Fibroblast of villous mesenchyme (primary cell): ENCODE measurements around the gene OSM. TPM values are rescaled to one million over a fixed set of nuclear protein-coding genes. Genes with fewer than 3 reads are reported as not detected.

Experiments used
- DNase-seq: peaks from one replicate; pipeline ENCODE4 v3.0.0-alpha.2; 2010; ENCODE audit warnings: low read depth
- H3K4me3 ChIP-seq: 2 replicates; pipeline ENCODE4 v1.5.1; 2011; ENCODE audit warnings: low read depth, mild to moderate bottlenecking, low read length
- total RNA-seq: library from RNA; depleted of rRNA; stranded (reverse); fragments of >200 nt; gene quantifications from 2 replicates; pipeline ENCODE4 v1.2.3, GENCODE V29; 2012
- TF ChIP-seq, protein P1 (sequence below): IDR thresholded peaks from 2 replicates; pipeline ENCODE4 v1.5.1; 2012; ENCODE audit warnings: low read depth, mild to moderate bottlenecking, low read length; ENCODE audit not compliant: insufficient read depth

Gene OSM
- total RNA-seq, 1 donor: 0.43 TPM

GRCh38 chr22:30305906-30306626, 39.4 kb upstream of the OSM start:
- DNase-seq: peak; percentile 53
- no peak overlapping the region for H3K4me3 ChIP-seq
- TF ChIP-seq, protein P1, sequence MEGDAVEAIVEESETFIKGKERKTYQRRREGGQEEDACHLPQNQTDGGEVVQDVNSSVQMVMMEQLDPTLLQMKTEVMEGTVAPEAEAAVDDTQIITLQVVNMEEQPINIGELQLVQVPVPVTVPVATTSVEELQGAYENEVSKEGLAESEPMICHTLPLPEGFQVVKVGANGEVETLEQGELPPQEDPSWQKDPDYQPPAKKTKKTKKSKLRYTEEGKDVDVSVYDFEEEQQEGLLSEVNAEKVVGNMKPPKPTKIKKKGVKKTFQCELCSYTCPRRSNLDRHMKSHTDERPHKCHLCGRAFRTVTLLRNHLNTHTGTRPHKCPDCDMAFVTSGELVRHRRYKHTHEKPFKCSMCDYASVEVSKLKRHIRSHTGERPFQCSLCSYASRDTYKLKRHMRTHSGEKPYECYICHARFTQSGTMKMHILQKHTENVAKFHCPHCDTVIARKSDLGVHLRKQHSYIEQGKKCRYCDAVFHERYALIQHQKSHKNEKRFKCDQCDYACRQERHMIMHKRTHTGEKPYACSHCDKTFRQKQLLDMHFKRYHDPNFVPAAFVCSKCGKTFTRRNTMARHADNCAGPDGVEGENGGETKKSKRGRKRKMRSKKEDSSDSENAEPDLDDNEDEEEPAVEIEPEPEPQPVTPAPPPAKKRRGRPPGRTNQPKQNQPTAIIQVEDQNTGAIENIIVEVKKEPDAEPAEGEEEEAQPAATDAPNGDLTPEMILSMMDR: no peak

DNA sequence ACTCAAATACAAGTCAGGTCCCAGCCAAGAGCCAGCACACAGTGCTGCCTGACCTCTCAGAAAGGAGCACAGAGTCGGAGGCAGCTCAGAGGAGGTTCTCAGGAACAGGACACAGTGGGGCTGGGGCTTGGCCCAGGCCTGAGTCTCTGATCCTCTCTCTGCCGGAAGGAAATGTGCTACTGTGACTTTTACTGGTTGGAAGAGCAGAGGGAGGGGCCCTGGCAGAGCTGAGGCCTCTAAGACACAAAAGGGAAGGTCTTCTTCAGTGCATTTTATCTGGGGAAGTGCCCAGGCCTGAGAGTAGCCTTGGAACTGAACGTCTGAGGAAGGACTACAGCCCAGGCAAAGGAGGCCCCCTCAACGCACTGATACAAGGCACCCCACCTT, 38.9 kb upstream of the OSM start:
- no peak overlapping the region for H3K4me3 ChIP-seq
- DNase-seq: peak; percentile 56
- TF ChIP-seq, protein P1: no peak

- DNase-seq: no peak
- no peak overlapping the region for H3K4me3 ChIP-seq
- TF ChIP-seq, protein P1: no peak
Observed at GRCh38 chr22:30304495-30305244, 38.0 kb upstream of the OSM start.

GRCh38 chr22:30302810-30303138, 36.1 kb upstream of the OSM start:
- TF ChIP-seq, protein P1: no peak
- H3K4me3 ChIP-seq: no peak overlapping the region
- no peak for DNase-seq

DNA sequence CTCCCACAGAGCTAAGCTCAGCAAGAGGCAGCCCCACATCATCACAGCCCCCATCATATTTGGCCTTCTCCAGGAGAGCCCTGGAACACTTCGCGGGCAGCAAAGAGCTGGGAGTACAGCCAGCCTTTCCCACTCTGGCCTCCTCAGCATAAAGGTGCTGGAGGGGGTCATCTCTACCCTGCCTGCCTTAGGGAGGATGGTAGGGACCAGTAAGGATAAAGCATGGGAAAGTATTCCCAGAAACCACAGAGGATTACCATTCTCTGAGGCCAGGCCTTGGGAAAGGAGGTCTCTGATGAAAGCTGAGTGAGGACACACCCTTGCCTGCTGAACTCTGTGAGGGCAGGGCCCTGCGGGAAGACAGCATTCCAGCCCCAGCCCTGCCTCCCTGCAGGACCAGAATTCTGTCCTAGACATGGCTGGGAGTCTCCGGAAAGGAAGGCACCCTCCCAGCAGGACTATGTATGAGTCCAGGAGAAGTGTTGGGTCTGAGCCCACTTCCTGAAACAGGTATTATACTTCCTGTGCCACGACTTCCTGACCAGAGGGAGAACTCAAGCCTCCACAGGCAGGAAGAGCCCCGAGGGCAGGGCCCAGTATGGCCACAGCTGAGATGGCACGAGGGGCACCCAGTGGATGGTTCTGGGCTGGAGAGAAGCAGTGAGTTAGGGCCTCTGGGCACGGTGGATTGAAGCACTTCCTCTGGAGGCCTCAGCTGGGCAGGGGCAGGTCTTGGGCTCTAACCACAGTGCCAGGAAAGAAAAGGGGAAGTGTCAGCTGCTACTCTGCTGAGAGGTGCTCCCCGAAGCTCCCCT, 35.6 kb upstream of the OSM start:
- H3K4me3 ChIP-seq: no peak overlapping the region
- peak; percentile 99 for DNase-seq
- TF ChIP-seq, protein P1: no peak

DNA sequence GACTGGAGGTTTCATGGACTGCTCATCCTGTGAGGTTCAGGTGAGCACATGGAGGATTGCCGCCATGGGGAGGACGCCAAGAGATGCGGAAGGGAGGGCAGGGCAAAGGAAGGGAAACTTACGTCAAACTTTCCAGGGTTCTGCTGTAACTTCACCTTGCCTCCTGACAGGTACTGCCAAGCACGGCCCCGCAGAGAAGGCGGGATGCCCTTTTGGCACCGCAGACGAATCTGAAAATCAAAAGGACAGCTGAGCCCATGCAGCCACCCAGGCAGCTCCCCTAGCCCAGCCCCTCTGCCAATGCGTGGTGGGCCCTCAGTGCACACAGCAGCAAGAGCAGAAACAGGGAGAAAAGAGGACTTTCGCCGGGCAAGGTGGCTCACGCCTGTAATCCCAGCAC, 32.7 kb upstream of the OSM start:
- TF ChIP-seq, protein P1: no peak
- no peak for DNase-seq
- no peak overlapping the region for H3K4me3 ChIP-seq
